DLD1 (cell line): ENCODE measurements around the gene ZNG1B.
"Not testable (repeated sequence)": the region's sequence is repeated elsewhere in the genome, so short reads cannot be mapped to it uniquely, and the experiment has no call there.

Experiments
- in situ Hi-C: cut with HindIII; loops from 2 replicates; pipeline ENCODE4 v1.10.0; 2017; ENCODE audit warnings: low sequenced_read_pairs

The ZNG1B gene

GRCh38 chr2:113437508-113438465, at the start of gene ZNG1B:
TSS of gene ZNG1B (plus strand) at chr2:113437691. CDS start at chr2:113437869, 178 bp downstream.
- in situ Hi-C loops: not testable (repeated sequence)

GRCh38 chr2:113390124-113390849, 47.2 kb upstream of the ZNG1B start:
- in situ Hi-C loops: no loop called here

- in situ Hi-C loops: no loop called here
These were observed 46.4 kb upstream of the ZNG1B start for GRCh38 chr2:113391073-113391472.

- in situ Hi-C loops: no loop called here
These were observed 31.4 kb upstream of the ZNG1B start for GRCh38 chr2:113406114-113406513.

GRCh38 chr2:113407446-113408099, 29.9 kb upstream of the ZNG1B start:
- in situ Hi-C loops: no loop called here

- in situ Hi-C loops: not testable (repeated sequence)
These were observed 25.7 kb upstream of the ZNG1B start for GRCh38 chr2:113411725-113412352.

GRCh38 chr2:113412774-113413173, 24.7 kb upstream of the ZNG1B start:
- in situ Hi-C loops: not testable (repeated sequence)

- in situ Hi-C loops: not testable (repeated sequence)
These were observed 5.7 kb upstream of the ZNG1B start for GRCh38 chr2:113431773-113432172.

- in situ Hi-C loops: not testable (repeated sequence)
These were observed 4.0 kb upstream of the ZNG1B start for GRCh38 chr2:113433468-113433867.

- in situ Hi-C loops: not testable (repeated sequence)
These were observed 28.3 kb downstream of the ZNG1B start for GRCh38 chr2:113465770-113466169.

GRCh38 chr2:113476688-113477368, 39.3 kb downstream of the ZNG1B start:
- in situ Hi-C loops: not testable (repeated sequence)

GRCh38 chr2:113496527-113496926, 59.0 kb downstream of the ZNG1B start:
- in situ Hi-C loops: not testable (repeated sequence)

GRCh38 chr2:113498365-113498764, 60.9 kb downstream of the ZNG1B start, which contains the start of gene FOXD4L1:
TSS of gene FOXD4L1 (plus strand) at chr2:113498665. CDS start at chr2:113499257, 592 bp downstream.
- in situ Hi-C loops: not testable (repeated sequence)

GRCh38 chr2:113499019-113499885, 61.8 kb downstream of the ZNG1B start:
- in situ Hi-C loops: not testable (repeated sequence)

- in situ Hi-C loops: not testable (repeated sequence)
These were observed 62.6 kb downstream of the ZNG1B start for GRCh38 chr2:113499886-113500722.

- in situ Hi-C loops: not testable (repeated sequence)
These were observed 63.2 kb downstream of the ZNG1B start for GRCh38 chr2:113500723-113501038.

GRCh38 chr2:113502216-113503093, 65.0 kb downstream of the ZNG1B start:
- in situ Hi-C loops: not testable (repeated sequence)
